Measurements from ENCODE around the gene STIM2. TPM values are rescaled to one million over a fixed set of nuclear protein-coding genes. Genes with fewer than 3 reads are reported as not detected.
"Not testable (repeated sequence)": the region's sequence is repeated elsewhere in the genome, so short reads cannot be mapped to it uniquely, and the experiment has no call there.

STIM2 gene
- polyA plus RNA-seq, 3 donors = 3.8 to 18.4 (median 7.6) TPM

GRCh38 chr4:27006646-27007045 lies 146.0 kb downstream of the STIM2 start:
- no peak overlapping the region for H3K27ac ChIP-seq (ENCODE audit: low read depth, low read length)
- 29 to 34% (median 34%) methylated on average over 2 of the region's 2 CpGs for WGBS, 3 donors

DNA sequence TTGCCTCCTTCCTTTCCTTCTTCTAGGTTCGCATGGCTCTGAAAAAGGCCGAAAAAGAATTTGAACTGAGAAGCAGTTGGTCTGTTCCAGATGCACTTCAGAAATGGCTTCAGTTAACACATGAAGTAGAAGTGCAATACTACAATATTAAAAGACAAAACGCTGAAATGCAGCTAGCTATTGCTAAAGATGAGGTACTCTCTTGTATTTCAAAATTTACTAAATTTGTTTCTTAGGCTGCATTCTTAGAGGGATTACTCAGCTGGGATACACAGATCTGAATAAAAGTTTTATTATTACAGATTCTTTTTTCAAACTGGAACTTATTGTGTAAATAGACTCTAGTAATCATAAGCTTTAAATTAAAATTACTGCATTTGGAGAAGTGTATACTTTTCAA lies 146.9 kb downstream of the STIM2 start:
- no peak overlapping the region for H3K27ac ChIP-seq (ENCODE audit: low read depth, low read length)
- WGBS, 3 donors = 64 to 91% (median 82%) methylated on average over 3 of the region's 3 CpGs

DNA sequence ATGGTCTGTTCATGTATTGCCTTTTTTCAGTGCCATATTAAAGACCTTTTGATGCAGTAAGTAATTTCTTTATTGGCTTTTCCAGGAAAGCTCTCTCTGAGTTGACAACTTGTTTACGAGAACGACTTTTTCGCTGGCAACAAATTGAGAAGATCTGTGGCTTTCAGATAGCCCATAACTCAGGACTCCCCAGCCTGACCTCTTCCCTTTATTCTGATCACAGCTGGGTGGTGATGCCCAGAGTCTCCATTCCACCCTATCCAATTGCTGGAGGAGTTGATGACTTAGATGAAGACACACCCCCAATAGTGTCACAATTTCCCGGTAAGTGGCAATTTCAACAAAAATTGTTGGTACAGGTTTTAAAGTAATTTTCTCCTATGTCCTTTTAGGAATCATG lies 148.0 kb downstream of the STIM2 start:
- H3K27ac ChIP-seq (ENCODE audit: low read depth, low read length) = no peak overlapping the region
- 72 to 83% (median 75%) methylated on average over 4 of the region's 4 CpGs for WGBS, 3 donors

DNA sequence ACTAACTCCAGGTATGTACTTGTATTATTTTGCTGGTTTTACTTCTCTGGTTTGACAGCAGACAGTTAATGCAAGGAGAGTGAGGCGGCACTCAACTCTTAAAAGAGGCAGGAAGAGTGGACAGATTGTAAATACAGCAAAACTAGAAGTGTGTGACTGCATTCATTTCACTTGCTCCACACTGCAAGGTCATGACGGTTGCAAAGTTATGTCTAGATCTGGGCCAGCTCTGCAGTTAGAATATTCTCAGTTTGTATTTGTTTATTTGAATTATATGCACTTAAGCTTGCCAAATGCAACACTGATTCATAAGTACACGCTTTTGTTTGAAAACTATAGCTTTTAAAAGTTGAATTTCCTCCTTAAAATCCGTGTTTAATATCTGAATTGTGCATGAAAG lies 148.9 kb downstream of the STIM2 start:
- no peak overlapping the region for H3K27ac ChIP-seq (ENCODE audit: low read depth, low read length)
- 47 to 60% (median 57%) methylated on average over 4 of the region's 4 CpGs for WGBS, 3 donors

GRCh38 chr4:27010334-27010940 lies 149.8 kb downstream of the STIM2 start:
- 35 to 39% (median 36%) methylated on average over 6 of the region's 6 CpGs for WGBS, 3 donors
- H3K27ac ChIP-seq (ENCODE audit: low read depth, low read length) = no peak overlapping the region

DNA sequence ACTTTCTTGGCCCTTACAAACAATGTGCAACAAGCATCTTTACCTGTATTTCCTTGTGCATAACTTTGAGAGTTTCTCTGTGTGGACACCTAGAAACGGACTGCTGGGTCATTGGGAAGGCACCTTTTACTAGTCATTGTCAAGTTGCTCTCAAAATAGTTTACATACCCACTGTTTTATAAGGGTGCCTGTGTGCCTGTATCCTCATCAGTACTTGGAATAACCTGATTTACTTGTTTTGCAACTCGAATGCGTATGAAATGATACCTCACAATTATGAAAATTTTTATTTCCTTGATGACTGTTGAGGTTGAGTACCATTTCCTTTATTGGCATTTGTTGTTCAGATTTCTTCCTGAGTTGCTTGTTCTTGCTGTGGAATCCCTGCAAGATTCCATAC lies 150.8 kb downstream of the STIM2 start:
- no peak overlapping the region for H3K27ac ChIP-seq (ENCODE audit: low read depth, low read length)

GRCh38 chr4:27013012-27013411 lies 152.4 kb downstream of the STIM2 start:
- 95 to 99% (median 98%) methylated on average over 4 of the region's 4 CpGs for whole genome bisulfite sequencing, 3 donors
- no peak overlapping the region for H3K27ac ChIP-seq (ENCODE audit: low read depth, low read length)

More for the DNA sequence above, 150.8 kb downstream of the STIM2 start:
- WGBS, 3 donors = 67 to 78% (median 75%) methylated on average over 3 of the region's 3 CpGs

DNA sequence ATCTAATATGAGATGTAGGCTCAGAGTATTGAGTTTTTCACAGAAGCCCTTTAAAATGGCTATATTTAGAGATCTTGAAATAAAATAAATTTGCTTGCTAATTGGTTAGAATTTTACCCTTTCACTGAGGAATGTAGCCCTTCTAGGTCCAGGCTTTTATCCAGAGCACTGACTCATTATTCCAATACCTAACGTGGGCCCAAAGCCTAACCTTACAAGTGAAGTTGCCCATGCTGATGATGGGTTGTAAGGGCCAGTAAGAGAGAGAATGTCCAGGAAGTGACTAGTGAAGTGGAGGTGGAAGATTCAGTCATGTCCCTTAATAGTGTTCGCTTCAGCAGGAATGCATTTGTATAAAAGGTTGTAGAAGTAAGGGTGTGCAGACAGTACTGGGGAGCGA lies 155.9 kb downstream of the STIM2 start:
- no peak overlapping the region for H3K27ac ChIP-seq (ENCODE audit: low read depth, low read length)
- WGBS, 3 donors = 95 to 99% (median 98%) methylated on average over 3 of the region's 3 CpGs

GRCh38 chr4:27017623-27018022 lies 157.0 kb downstream of the STIM2 start:
- no peak overlapping the region for H3K27ac ChIP-seq (ENCODE audit: low read depth, low read length)
- WGBS, 3 donors = 90 to 98% (median 98%) methylated on average over 12 of the region's 12 CpGs

GRCh38 chr4:27018076-27018475 lies 157.4 kb downstream of the STIM2 start:
- H3K27ac ChIP-seq (ENCODE audit: low read depth, low read length) = no peak overlapping the region
- 73 to 90% (median 75%) methylated on average over 5 of the region's 5 CpGs for WGBS, 3 donors

DNA sequence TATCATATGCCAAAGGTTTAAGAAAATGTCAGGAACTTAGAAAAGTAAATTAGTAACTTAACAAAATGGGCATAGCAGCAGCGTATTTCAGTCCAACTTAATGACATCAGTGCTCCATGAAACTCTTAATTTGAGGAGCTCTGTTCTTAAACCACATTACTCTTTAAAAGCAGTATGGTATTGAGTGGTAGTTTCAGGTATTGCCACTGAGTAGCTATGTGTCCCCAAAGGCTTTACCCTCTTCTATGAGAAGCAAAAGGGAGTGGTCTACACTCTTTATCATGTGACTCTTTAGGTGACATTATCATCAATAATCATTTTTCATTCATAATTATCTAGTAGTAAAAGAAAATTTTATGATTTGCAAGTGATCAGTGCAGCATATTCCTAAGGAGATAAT lies 158.3 kb downstream of the STIM2 start:
- WGBS, 3 donors = 89 to 99% (median 97%) methylated on average over 1 of the region's 1 CpG
- no peak overlapping the region for H3K27ac ChIP-seq (ENCODE audit: low read depth, low read length)

GRCh38 chr4:27019766-27020165 lies 159.1 kb downstream of the STIM2 start:
- H3K27ac ChIP-seq (ENCODE audit: low read depth, low read length) = no peak overlapping the region
- 97 to 100% (median 98%) methylated on average over 1 of the region's 1 CpG for WGBS, 3 donors

- no peak overlapping the region for H3K27ac ChIP-seq (ENCODE audit: low read depth, low read length)
- WGBS, 3 donors = 77 to 96% (median 95%) methylated on average over 4 of the region's 4 CpGs
Observed at GRCh38 chr4:27020203-27020602, 159.6 kb downstream of the STIM2 start.

- no peak overlapping the region for H3K27ac ChIP-seq (ENCODE audit: low read depth, low read length)
Observed at GRCh38 chr4:27020603-27021002, 160.0 kb downstream of the STIM2 start.

- 85 to 94% (median 89%) methylated on average over 3 of the region's 3 CpGs for WGBS, 3 donors
- H3K27ac ChIP-seq (ENCODE audit: low read depth, low read length) = no peak overlapping the region
Observed at GRCh38 chr4:27022963-27023362, 162.3 kb downstream of the STIM2 start.

DNA sequence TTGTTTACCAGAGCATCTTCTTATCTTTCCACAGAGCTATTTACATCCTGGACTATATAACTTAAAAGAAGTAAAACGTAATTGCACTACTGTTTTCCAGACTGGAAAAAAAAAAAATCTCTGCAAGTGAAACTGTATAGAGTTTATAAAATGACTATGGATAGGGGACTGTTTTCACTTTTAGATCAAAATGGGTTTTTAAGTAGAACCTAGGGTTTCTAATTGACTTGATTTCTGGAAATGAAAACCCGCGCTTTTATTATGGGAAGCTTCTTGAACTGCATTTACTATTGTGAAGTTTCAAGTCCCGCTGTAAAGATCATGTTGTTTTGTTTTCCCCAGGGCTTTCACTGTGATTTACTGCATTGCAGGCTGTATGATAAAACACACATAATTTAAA lies 162.7 kb downstream of the STIM2 start:
- WGBS, 3 donors = 79 to 92% (median 92%) methylated on average over 4 of the region's 4 CpGs
- H3K27ac ChIP-seq (ENCODE audit: low read depth, low read length) = no peak overlapping the region

DNA sequence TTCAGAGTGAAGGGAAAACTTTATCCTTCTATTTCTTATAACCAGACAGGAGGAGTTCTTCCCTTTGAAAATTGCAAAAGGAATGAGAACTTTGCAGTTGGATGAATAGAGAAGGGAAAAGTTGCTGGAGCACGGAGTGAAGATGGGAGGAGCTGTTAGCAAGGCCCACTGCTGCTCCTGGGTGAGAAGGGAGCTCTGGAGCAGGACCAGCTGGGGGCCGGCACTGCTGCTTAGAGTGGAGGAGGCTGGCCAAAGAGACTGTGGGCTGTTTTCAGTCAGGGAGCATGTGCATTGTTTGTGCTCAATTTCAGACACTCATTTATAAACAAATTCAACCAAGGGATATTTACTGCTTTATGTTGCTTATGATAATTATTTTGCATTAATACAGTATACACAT lies 164.2 kb downstream of the STIM2 start:
- 57 to 69% (median 66%) methylated on average over 2 of the region's 2 CpGs for WGBS, 3 donors
- H3K27ac ChIP-seq (ENCODE audit: low read depth, low read length) = no peak overlapping the region

GRCh38 chr4:27027428-27027827 lies 166.8 kb downstream of the STIM2 start:
- H3K27ac ChIP-seq (ENCODE audit: low read depth, low read length) = no peak overlapping the region
- 75 to 91% (median 82%) methylated on average over 2 of the region's 2 CpGs for WGBS, 3 donors

GRCh38 chr4:27035127-27035526 lies 174.5 kb downstream of the STIM2 start:
- WGBS, 3 donors = 31 to 99% (median 96%) methylated on average over 3 of the region's 3 CpGs
- not testable (repeated sequence) for H3K27ac ChIP-seq (ENCODE audit: low read depth, low read length)

GRCh38 chr4:27040356-27040755 lies 179.7 kb downstream of the STIM2 start:
- WGBS, 3 donors = 59 to 82% (median 60%) methylated on average over 6 of the region's 6 CpGs
- no peak overlapping the region for H3K27ac ChIP-seq (ENCODE audit: low read depth, low read length)

DNA sequence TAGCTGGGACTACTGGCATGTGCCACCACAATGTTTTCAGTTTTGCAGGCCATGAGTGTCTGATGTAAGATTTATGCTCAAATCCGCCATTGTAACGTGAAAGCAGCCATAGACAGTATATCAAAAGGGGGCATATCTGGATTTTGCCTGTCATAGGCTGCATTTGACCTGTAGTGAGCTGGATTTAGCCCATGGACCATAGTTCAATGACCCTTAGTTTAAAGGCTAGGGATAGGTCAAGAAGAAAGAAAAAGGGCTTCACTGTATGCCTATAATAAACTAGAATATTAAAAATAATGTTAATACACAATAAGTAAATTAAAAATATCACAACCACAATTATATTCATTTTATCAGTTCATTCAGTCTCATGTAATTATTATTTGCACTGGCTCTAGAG lies 181.8 kb downstream of the STIM2 start:
- WGBS, 3 donors = 91 to 95% (median 95%) methylated on average over 2 of the region's 2 CpGs
- H3K27ac ChIP-seq (ENCODE audit: low read depth, low read length) = no peak overlapping the region

All from adipose tissue (tissue), 3 donors.